Mesothelial cell of epicardium (in vitro differentiated cells): Measurements from ENCODE around the gene SYNJ2BP. TPM values are rescaled to one million over a fixed set of nuclear protein-coding genes. Genes with fewer than 3 reads are reported as not detected.
A peak's percentile ranks its signal among the peaks of the same experiment; 100 is the strongest.
"Not testable (repeated sequence)": the region's sequence is repeated elsewhere in the genome, so short reads cannot be mapped to it uniquely, and the experiment has no call there.

Experiments used
- DNase-seq, 2 experiments: peaks; one replicate each; pipeline ENCODE4 v3.0.0; 2021; ENCODE audit warnings: low spot score in 2 of 2; ENCODE audit not compliant: unreplicated experiment in 2 of 2
- H3K27ac Mint-ChIP-seq: 2 replicates; pipeline ENCODE4 v1.8.0; 2021; ENCODE audit warnings: mixed read lengths
- H3K27me3 Mint-ChIP-seq: 2 replicates; pipeline ENCODE4 v1.8.0; 2021; ENCODE audit warnings: low read depth, mixed read lengths
- H3K36me3 Mint-ChIP-seq: 2 replicates; pipeline ENCODE4 v1.8.0; 2021; ENCODE audit warnings: mixed read lengths
- H3K4me1 Mint-ChIP-seq: 2 replicates; pipeline ENCODE4 v1.8.0; 2021; ENCODE audit warnings: mixed read lengths
- H3K4me3 Mint-ChIP-seq: 2 replicates; pipeline ENCODE4 v1.8.0; 2021; ENCODE audit warnings: mild to moderate bottlenecking, moderate library complexity, mixed read lengths
- H3K9me3 Mint-ChIP-seq: 2 replicates; pipeline ENCODE4 v1.8.0; 2021; ENCODE audit warnings: mixed read lengths
- total RNA-seq: library from RNA; stranded (reverse); gene quantifications from 3 replicates; pipeline ENCODE4 v1.2.1, GENCODE V29; 2021
- TF ChIP-seq, protein P1 (sequence below): fragments of 200-600 bp; sonication (generic); IDR thresholded peaks from one replicate; pipeline ENCODE4 v1.5.0; 2021; ENCODE audit warnings: antibody characterized with exemption; ENCODE audit not compliant: unreplicated experiment

The SYNJ2BP gene
- total RNA-seq, 1 donor from 2014 or later: 30.4 TPM

GRCh38 chr14:70441641-70442040 lies 24.8 kb upstream of the SYNJ2BP start:
- Mint-ChIP-seq H3K4me3 (no peak overlapping the region), H3K27me3 (no peaks in the 10 kb centered on the region), H3K9me3 (peaks cover 73% of the 10 kb centered on the region), H3K36me3 (peaks cover 12% of the 10 kb centered on the region), H3K4me1 (no peaks in the 10 kb centered on the region), H3K27ac (no peak overlapping the region)
- TF ChIP-seq, protein P1, sequence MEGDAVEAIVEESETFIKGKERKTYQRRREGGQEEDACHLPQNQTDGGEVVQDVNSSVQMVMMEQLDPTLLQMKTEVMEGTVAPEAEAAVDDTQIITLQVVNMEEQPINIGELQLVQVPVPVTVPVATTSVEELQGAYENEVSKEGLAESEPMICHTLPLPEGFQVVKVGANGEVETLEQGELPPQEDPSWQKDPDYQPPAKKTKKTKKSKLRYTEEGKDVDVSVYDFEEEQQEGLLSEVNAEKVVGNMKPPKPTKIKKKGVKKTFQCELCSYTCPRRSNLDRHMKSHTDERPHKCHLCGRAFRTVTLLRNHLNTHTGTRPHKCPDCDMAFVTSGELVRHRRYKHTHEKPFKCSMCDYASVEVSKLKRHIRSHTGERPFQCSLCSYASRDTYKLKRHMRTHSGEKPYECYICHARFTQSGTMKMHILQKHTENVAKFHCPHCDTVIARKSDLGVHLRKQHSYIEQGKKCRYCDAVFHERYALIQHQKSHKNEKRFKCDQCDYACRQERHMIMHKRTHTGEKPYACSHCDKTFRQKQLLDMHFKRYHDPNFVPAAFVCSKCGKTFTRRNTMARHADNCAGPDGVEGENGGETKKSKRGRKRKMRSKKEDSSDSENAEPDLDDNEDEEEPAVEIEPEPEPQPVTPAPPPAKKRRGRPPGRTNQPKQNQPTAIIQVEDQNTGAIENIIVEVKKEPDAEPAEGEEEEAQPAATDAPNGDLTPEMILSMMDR: no peak
- DNase-seq: no peak

DNA sequence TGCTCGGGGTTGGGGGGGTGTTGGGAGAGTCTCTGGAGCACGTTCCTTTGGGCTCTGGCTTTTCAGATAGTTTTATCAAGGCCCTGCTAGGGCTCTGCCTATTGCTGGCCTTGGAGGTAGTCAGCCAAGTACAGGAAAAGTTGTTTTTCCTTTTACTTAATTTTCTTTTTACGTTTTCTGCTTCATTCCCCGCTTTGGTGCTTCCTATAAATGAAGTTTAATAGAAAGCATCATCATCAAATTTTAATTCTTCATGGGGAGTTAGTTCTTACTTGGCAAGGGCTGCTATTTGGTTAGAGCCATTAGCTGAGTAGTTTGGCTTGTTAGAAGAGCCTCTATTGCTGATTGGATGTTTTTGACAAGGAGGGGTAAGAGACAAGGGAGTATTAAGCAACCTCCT lies 20.0 kb upstream of the SYNJ2BP start:
- Mint-ChIP-seq H3K36me3 (no peaks in the 10 kb centered on the region), H3K27ac (no peak overlapping the region), H3K4me1 (no peaks in the 10 kb centered on the region), H3K4me3 (no peak overlapping the region), H3K27me3 (no peaks in the 10 kb centered on the region), H3K9me3 (peaks cover 76% of the 10 kb centered on the region)
- no peak for DNase-seq
- TF ChIP-seq, protein P1: no peak

GRCh38 chr14:70426555-70426954 lies 9.7 kb upstream of the SYNJ2BP start:
- H3K27me3 Mint-ChIP-seq, H3K27ac Mint-ChIP-seq, H3K36me3 Mint-ChIP-seq, DNase-seq, H3K4me1 Mint-ChIP-seq, H3K4me3 Mint-ChIP-seq: not testable (repeated sequence)
- peaks cover 47% of the 10 kb centered on the region for H3K9me3 Mint-ChIP-seq

GRCh38 chr14:70425354-70425753 lies 8.5 kb upstream of the SYNJ2BP start:
- H3K4me3 Mint-ChIP-seq: no peak overlapping the region
- H3K36me3 Mint-ChIP-seq: no peaks in the 10 kb centered on the region
- TF ChIP-seq, protein P1: no peak
- no peak overlapping the region for H3K27ac Mint-ChIP-seq
- H3K27me3 Mint-ChIP-seq: peaks cover 11% of the 10 kb centered on the region
- peaks cover 36% of the 10 kb centered on the region for H3K9me3 Mint-ChIP-seq
- H3K4me1 Mint-ChIP-seq: no peaks in the 10 kb centered on the region
- no peak for DNase-seq

DNA sequence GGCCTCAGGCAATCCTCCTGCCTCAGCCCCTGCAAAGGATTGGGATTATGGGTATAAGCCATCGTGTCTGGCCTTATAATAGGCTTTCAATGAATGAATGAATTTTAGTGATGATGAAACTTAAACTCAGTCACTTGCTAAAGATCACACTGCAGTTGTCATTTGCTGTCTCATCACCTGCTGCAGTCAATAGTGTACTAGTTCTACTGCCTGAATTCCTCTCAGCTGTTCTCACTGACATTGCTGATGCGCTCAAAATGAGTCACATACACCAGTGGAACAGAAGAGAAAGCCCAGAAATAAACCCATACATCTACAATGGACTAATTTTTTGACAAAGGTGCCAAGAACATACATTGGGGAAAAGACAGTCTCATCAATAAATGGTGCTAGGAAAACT lies 5.6 kb upstream of the SYNJ2BP start:
- TF ChIP-seq, protein P1: no peak
- no peak for DNase-seq
- Mint-ChIP-seq H3K4me1 (no peaks in the 10 kb centered on the region), H3K9me3 (peaks cover 14% of the 10 kb centered on the region), H3K27ac (no peak overlapping the region), H3K36me3 (no peaks in the 10 kb centered on the region), H3K4me3 (no peak overlapping the region), H3K27me3 (peaks cover 20% of the 10 kb centered on the region)

GRCh38 chr14:70419270-70419931 lies 2.5 kb upstream of the SYNJ2BP start:
- H3K4me3 Mint-ChIP-seq, H3K4me1 Mint-ChIP-seq: not testable (repeated sequence)

GRCh38 chr14:70416338-70416724 lies 559 bp downstream of the SYNJ2BP start:
- peaks cover 3% of the 10 kb centered on the region for H3K36me3 Mint-ChIP-seq
- no peaks in the 10 kb centered on the region for H3K9me3 Mint-ChIP-seq
- TF ChIP-seq, protein P1: no peak
- H3K4me1 Mint-ChIP-seq: peaks cover 11% of the 10 kb centered on the region
- H3K27me3 Mint-ChIP-seq: peaks cover 14% of the 10 kb centered on the region
- no peak for DNase-seq
- H3K27ac Mint-ChIP-seq: peak overlapping the region; percentile 95
- peak overlapping the region; percentile 93 for H3K4me3 Mint-ChIP-seq

More at GRCh38 chr14:70419270-70419931, 2.5 kb upstream of the SYNJ2BP start:
- H3K9me3 Mint-ChIP-seq, H3K36me3 Mint-ChIP-seq, DNase-seq, H3K27ac Mint-ChIP-seq: not testable (repeated sequence)
- H3K27me3 Mint-ChIP-seq: peaks cover 20% of the 10 kb centered on the region
